Chondrocyte (in vitro differentiated cells): Measurements from ENCODE around the gene NR2F6. TPM values are rescaled to one million over a fixed set of nuclear protein-coding genes. Genes with fewer than 3 reads are reported as not detected.
A peak's percentile ranks its signal among the peaks of the same experiment; 100 is the strongest.

Experiments used
- DNase-seq: peaks from one replicate; pipeline ENCODE4 v3.0.0; 2021; ENCODE audit warnings: mixed read lengths, low spot score
- H3K27ac Mint-ChIP-seq: one replicate; pipeline ENCODE4 v1.8.0; 2021; ENCODE audit warnings: mild to moderate bottlenecking, moderate library complexity, mixed read lengths; ENCODE audit not compliant: unreplicated experiment
- H3K27me3 Mint-ChIP-seq: 2 replicates; pipeline ENCODE4 v1.8.0; 2021; ENCODE audit warnings: low read depth, mixed read lengths
- H3K36me3 Mint-ChIP-seq: 2 replicates; pipeline ENCODE4 v1.8.0; 2021; ENCODE audit warnings: low read depth, mixed read lengths
- H3K4me1 Mint-ChIP-seq: 2 replicates; pipeline ENCODE4 v1.8.0; 2021; ENCODE audit warnings: low read depth, mild to moderate bottlenecking, mixed read lengths
- H3K4me3 Mint-ChIP-seq: one replicate; pipeline ENCODE4 v1.8.0; 2021; ENCODE audit warnings: mild to moderate bottlenecking, moderate library complexity, mixed read lengths; ENCODE audit not compliant: unreplicated experiment
- H3K9me3 Mint-ChIP-seq: 2 replicates; pipeline ENCODE4 v1.8.0; 2021; ENCODE audit warnings: low read depth, mixed read lengths
- total RNA-seq: library from RNA; stranded (reverse); gene quantifications from 3 replicates; pipeline ENCODE4 v1.2.1, GENCODE V29; 2021
- TF ChIP-seq, protein P1 (sequence below): fragments of 200-600 bp; sonication (generic); IDR thresholded peaks from 2 replicates; pipeline ENCODE4 v1.5.0; 2021; ENCODE audit warnings: antibody characterized with exemption, mild to moderate bottlenecking, moderate library complexity

NR2F6 gene
- total RNA-seq, 1 donor from 2014 or later, result 45.0 TPM

- Mint-ChIP-seq H3K27ac (no peak overlapping the region), H3K4me3 (no peak overlapping the region), H3K9me3 (no peaks in the 10 kb centered on the region), H3K27me3 (no peaks in the 10 kb centered on the region), H3K4me1 (peaks cover 7% of the 10 kb centered on the region), H3K36me3 (no peaks in the 10 kb centered on the region)
- TF ChIP-seq, protein P1, sequence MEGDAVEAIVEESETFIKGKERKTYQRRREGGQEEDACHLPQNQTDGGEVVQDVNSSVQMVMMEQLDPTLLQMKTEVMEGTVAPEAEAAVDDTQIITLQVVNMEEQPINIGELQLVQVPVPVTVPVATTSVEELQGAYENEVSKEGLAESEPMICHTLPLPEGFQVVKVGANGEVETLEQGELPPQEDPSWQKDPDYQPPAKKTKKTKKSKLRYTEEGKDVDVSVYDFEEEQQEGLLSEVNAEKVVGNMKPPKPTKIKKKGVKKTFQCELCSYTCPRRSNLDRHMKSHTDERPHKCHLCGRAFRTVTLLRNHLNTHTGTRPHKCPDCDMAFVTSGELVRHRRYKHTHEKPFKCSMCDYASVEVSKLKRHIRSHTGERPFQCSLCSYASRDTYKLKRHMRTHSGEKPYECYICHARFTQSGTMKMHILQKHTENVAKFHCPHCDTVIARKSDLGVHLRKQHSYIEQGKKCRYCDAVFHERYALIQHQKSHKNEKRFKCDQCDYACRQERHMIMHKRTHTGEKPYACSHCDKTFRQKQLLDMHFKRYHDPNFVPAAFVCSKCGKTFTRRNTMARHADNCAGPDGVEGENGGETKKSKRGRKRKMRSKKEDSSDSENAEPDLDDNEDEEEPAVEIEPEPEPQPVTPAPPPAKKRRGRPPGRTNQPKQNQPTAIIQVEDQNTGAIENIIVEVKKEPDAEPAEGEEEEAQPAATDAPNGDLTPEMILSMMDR, result no peak
- no peak for DNase-seq
Observed at GRCh38 chr19:17255150-17255621, 9.5 kb upstream of the NR2F6 start.

DNA sequence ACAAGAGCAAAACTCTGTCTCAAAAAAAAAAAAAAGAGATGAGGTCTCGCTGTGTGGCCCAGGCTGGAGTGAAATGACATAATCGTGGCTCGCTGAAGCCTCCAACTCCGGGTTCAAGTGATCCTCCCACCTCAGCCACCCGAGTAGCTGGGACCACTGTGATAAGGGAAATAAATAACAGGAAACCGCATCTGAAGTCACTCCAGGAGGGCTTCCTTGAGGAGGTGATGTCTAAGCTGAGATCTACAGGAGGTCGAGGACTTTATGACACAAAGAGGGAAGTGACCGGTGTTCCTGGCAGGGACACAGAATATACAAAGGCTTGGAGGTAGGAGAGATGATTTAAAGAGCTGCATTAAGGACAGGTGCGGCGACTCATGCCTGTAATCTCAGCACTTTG, 8.9 kb upstream of the NR2F6 start:
- Mint-ChIP-seq H3K27ac (no peak overlapping the region), H3K36me3 (no peaks in the 10 kb centered on the region), H3K27me3 (no peaks in the 10 kb centered on the region), H3K4me1 (peaks cover 7% of the 10 kb centered on the region), H3K9me3 (no peaks in the 10 kb centered on the region), H3K4me3 (no peak overlapping the region)
- no peak for DNase-seq
- TF ChIP-seq, protein P1, result no peak

DNA sequence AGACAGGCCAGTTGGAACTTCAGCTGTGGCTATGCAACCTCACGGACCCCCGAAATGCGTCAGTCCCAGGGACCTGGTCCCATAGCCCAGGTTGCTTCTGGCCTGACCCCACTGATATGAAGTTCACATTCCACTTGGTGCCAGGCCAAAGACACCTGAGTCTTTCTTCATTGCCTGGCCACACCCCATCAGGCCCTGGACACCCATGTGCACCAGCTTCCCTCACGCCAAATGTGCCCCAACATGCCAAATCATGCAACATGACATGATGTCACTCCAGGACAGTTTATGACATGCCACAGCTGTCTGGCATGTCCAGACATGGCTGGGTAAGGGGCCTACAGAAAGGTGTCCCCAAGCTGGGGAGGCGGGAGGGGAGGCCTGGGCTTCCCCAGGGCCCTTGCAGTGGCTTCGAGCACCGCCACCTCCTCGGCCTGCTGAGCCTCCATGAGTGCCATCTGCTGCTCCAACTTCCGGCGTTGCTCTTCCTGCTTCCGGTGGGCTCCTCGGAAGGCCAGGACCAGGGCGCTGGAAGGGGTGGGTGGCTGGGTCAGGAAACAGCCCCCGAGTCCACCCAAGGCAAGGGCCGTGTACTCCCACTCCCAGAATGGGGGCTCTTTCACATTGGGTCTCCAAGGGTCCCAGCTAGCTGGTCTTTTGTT, 4.3 kb upstream of the NR2F6 start:
- TF ChIP-seq, protein P1, result no peak
- H3K27me3 Mint-ChIP-seq, result no peaks in the 10 kb centered on the region
- H3K4me3 Mint-ChIP-seq, result no peak overlapping the region
- H3K4me1 Mint-ChIP-seq, result peaks cover 28% of the 10 kb centered on the region
- no peak overlapping the region for H3K27ac Mint-ChIP-seq
- no peaks in the 10 kb centered on the region for H3K36me3 Mint-ChIP-seq
- H3K9me3 Mint-ChIP-seq, result no peaks in the 10 kb centered on the region
- no peak for DNase-seq

GRCh38 chr19:17248011-17248776, 2.5 kb upstream of the NR2F6 start:
- H3K27ac Mint-ChIP-seq, result no peak overlapping the region
- peaks cover 32% of the 10 kb centered on the region for H3K4me1 Mint-ChIP-seq
- H3K36me3 Mint-ChIP-seq, result no peaks in the 10 kb centered on the region
- H3K9me3 Mint-ChIP-seq, result no peaks in the 10 kb centered on the region
- TF ChIP-seq, protein P1, result no peak
- no peak overlapping the region for H3K4me3 Mint-ChIP-seq
- no peaks in the 10 kb centered on the region for H3K27me3 Mint-ChIP-seq
- no peak for DNase-seq

DNA sequence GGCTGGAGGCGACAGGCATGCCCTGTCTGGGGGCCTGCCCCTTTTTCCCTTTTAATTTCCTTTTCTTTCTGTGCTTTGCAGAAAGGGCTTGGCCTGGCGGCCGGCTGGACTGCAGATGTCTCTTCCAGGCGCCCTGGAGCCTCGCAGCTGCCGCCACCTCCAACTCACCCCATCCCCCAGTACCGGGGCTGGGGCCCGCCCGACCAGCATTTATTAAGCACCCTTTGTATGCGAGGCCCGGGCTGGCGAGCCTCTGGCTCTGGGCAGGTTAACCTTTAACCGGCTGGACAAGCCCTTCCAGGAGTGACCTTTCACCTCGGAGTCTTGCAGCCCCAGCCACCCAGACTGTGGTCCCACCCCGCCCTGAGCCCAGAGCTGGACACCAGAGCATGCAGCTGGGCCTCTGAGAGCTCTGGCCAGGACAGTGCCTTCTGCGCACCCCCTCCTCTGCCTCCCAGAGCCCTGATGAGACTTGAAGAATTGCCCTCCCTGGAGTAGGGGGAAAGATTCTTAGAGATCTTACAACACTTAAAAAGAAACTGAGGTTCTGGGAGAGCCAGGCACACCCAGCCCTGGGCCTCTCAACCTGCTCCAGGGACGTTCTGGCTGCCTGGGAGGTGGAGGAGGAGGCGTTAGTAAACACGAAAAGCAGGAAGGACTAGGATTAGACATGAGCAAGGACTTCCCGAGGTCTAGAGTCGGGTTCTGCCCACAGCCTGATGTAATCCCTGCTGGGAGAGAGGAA, 1.1 kb upstream of the NR2F6 start:
- DNase-seq, result no peak
- Mint-ChIP-seq H3K36me3 (no peaks in the 10 kb centered on the region), H3K4me1 (peaks cover 43% of the 10 kb centered on the region), H3K4me3 (peak overlapping the region; percentile 81), H3K27ac (no peak overlapping the region), H3K27me3 (no peaks in the 10 kb centered on the region), H3K9me3 (no peaks in the 10 kb centered on the region)
- TF ChIP-seq, protein P1, result no peak
